AG08395 (cell line): ENCODE measurements around the gene ACOT7.
"Not testable (repeated sequence)": the region's sequence is repeated elsewhere in the genome, so short reads cannot be mapped to it uniquely, and the experiment has no call there.

ENCODE experiments used
- DNase-seq: peaks from one replicate; pipeline ENCODE4 v3.0.0; 2012; ENCODE audit warnings: mixed read lengths, low spot score

ACOT7 gene

GRCh38 chr1:6233376-6233775, 160.2 kb downstream of the ACOT7 start:
- DNase-seq = no peak

GRCh38 chr1:6225651-6226050, 167.9 kb downstream of the ACOT7 start:
- no peak for DNase-seq

- DNase-seq = no peak
Measured at GRCh38 chr1:6224718-6225117, 168.8 kb downstream of the ACOT7 start.

- DNase-seq = no peak
Measured at GRCh38 chr1:6223617-6224016, 169.9 kb downstream of the ACOT7 start.

- DNase-seq = no peak
Measured at GRCh38 chr1:6222636-6223035, 170.9 kb downstream of the ACOT7 start.

GRCh38 chr1:6221210-6221784, 172.3 kb downstream of the ACOT7 start:
- DNase-seq = no peak

GRCh38 chr1:6220236-6220635, 173.3 kb downstream of the ACOT7 start:
- no peak for DNase-seq

GRCh38 chr1:6219641-6220040, 173.9 kb downstream of the ACOT7 start:
- not testable (repeated sequence) for DNase-seq

- DNase-seq = no peak
Measured at GRCh38 chr1:6218375-6219164, 175.0 kb downstream of the ACOT7 start.
